HG02840 (cell line): ENCODE results near the gene HENMT1.
"Not testable (repeated sequence)": the region's sequence is repeated elsewhere in the genome, so short reads cannot be mapped to it uniquely, and the experiment has no call there.

Source experiments
- ATAC-seq: cut with Tn5 transposase; IDR thresholded peaks from one replicate; pipeline ENCODE4 v1.9.1; 2021; ENCODE audit warnings: mild to moderate bottlenecking, moderate library complexity, moderate number of reproducible peaks; ENCODE audit not compliant: unreplicated experiment, low FRiP score

HENMT1 gene

GRCh38 chr1:108678706-108679105 lies 17.8 kb upstream of the HENMT1 start:
- ATAC-seq = no peak

- ATAC-seq = no peak
These were observed 10.2 kb upstream of the HENMT1 start for GRCh38 chr1:108671143-108671542.

GRCh38 chr1:108670131-108670773 lies 9.4 kb upstream of the HENMT1 start:
- no peak for ATAC-seq

GRCh38 chr1:108669679-108670078 lies 8.8 kb upstream of the HENMT1 start:
- no peak for ATAC-seq

- no peak for ATAC-seq
These were observed 7.9 kb upstream of the HENMT1 start for GRCh38 chr1:108668777-108669176.

GRCh38 chr1:108667422-108667821 lies 6.5 kb upstream of the HENMT1 start:
- ATAC-seq = not testable (repeated sequence)

GRCh38 chr1:108665771-108666170 lies 4.9 kb upstream of the HENMT1 start:
- no peak for ATAC-seq

GRCh38 chr1:108665067-108665466 lies 4.2 kb upstream of the HENMT1 start:
- no peak for ATAC-seq

- ATAC-seq = no peak
These were observed 3.6 kb upstream of the HENMT1 start for GRCh38 chr1:108664481-108664880.

GRCh38 chr1:108663074-108663473 lies 2.2 kb upstream of the HENMT1 start:
- ATAC-seq = no peak

- no peak for ATAC-seq
These were observed 3.4 kb downstream of the HENMT1 start for GRCh38 chr1:108657356-108658080.

GRCh38 chr1:108653431-108654105 lies 7.3 kb downstream of the HENMT1 start:
- ATAC-seq = no peak

GRCh38 chr1:108646648-108647269 lies 14.1 kb downstream of the HENMT1 start:
- no peak for ATAC-seq

GRCh38 chr1:108646265-108646647 lies 14.6 kb downstream of the HENMT1 start:
- ATAC-seq = no peak

GRCh38 chr1:108645564-108646184 lies 15.2 kb downstream of the HENMT1 start:
- ATAC-seq = no peak

- ATAC-seq = no peak
These were observed 15.9 kb downstream of the HENMT1 start for GRCh38 chr1:108644984-108645383.

GRCh38 chr1:108643492-108644335 lies 17.2 kb downstream of the HENMT1 start:
- no peak for ATAC-seq

GRCh38 chr1:108640863-108641262 lies 20.0 kb downstream of the HENMT1 start:
- not testable (repeated sequence) for ATAC-seq

- ATAC-seq = no peak
These were observed 20.9 kb downstream of the HENMT1 start for GRCh38 chr1:108639899-108640560.
